ENCODE results near the gene GMDS. TPM values are rescaled to one million over a fixed set of nuclear protein-coding genes. Genes with fewer than 3 reads are reported as not detected.

The GMDS gene
- total RNA-seq, 1 donor from 2014 or later = 34.0 TPM

DNA sequence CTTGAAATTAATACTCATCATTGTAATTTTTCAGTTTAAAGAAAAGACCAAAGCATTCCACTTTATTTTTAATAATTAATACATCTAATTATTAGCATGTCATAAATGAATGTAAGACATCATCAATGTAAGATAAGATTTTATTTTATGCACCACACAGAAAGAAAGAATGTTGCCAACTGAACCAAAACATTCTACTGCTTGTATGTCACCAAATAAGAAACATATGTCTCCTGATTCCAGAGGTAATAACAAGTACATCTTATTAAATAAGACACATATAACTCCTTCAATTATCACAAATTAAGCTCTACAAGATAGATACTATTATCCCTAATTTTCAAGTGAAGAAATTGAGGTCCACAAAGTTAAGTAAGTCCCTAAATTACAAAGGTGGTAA, 189.5 kb downstream of the GMDS start:
- DNase-seq (ENCODE audit: low spot score) = no peak
- H3K27me3 Mint-ChIP-seq (ENCODE audit: low read depth) = no peaks in the 10 kb centered on the region
- H3K9me3 Mint-ChIP-seq (ENCODE audit: low read depth) = no peaks in the 10 kb centered on the region
- no peak overlapping the region for H3K27ac Mint-ChIP-seq (ENCODE audit: unreplicated experiment)
- TF ChIP-seq, protein P1, sequence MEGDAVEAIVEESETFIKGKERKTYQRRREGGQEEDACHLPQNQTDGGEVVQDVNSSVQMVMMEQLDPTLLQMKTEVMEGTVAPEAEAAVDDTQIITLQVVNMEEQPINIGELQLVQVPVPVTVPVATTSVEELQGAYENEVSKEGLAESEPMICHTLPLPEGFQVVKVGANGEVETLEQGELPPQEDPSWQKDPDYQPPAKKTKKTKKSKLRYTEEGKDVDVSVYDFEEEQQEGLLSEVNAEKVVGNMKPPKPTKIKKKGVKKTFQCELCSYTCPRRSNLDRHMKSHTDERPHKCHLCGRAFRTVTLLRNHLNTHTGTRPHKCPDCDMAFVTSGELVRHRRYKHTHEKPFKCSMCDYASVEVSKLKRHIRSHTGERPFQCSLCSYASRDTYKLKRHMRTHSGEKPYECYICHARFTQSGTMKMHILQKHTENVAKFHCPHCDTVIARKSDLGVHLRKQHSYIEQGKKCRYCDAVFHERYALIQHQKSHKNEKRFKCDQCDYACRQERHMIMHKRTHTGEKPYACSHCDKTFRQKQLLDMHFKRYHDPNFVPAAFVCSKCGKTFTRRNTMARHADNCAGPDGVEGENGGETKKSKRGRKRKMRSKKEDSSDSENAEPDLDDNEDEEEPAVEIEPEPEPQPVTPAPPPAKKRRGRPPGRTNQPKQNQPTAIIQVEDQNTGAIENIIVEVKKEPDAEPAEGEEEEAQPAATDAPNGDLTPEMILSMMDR (IDR thresholded peaks at IDR 0.05) = no peak
- peaks cover 13% of the 10 kb centered on the region for H3K4me1 Mint-ChIP-seq (ENCODE audit: low read depth)
- no peaks in the 10 kb centered on the region for H3K36me3 Mint-ChIP-seq (ENCODE audit: low read depth)
- no peak overlapping the region for H3K4me3 Mint-ChIP-seq (ENCODE audit: unreplicated experiment)

DNA sequence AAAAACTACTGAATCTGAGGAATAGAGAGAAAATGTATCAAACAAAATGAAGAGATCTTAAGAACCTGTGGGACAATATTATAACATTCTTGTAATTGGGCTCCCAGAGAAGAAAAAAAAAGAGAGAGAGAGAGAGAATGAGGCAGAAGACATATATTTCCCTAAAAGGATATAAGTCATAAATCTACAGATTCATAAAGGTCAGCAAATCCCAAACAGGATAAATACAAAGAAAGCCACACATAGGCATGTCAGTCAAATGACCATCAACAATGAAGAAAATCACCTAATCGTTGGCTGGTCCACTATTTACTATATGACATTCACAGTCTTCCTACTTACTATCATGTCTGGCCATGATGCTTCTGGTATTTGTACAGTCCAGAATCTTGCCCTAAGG, 190.3 kb downstream of the GMDS start:
- peaks cover 1% of the 10 kb centered on the region for H3K36me3 Mint-ChIP-seq (ENCODE audit: low read depth)
- peaks cover 12% of the 10 kb centered on the region for H3K4me1 Mint-ChIP-seq (ENCODE audit: low read depth)

DNA sequence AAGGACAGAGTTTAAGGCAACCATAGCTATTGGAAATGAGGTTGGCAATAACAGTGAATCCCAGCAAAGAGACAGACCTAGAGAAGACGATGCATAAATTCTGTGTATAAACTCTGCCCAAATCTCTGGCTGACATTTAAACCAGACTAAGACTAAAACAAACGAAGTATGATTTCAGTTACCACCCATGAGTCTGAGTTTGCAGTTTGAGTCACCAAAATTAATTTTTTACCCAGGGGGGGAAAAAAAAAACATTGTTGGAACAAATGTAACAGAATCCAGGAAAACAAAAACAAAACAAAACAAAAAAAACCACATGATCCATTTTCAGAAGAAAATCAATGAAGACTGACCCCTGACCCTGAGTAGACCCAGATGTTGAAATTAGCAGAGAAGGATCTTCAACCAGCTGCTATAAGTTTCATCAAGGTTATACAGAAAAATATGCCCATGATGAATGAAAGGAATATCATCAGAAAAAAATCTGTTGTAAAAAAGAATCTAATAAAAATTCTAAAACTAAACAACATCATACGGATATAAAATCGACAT, 190.8 kb downstream of the GMDS start:
- no peaks in the 10 kb centered on the region for H3K27me3 Mint-ChIP-seq (ENCODE audit: low read depth)
- DNase-seq (ENCODE audit: low spot score) = no peak
- H3K27ac Mint-ChIP-seq (ENCODE audit: unreplicated experiment) = no peak overlapping the region
- peaks cover 12% of the 10 kb centered on the region for H3K4me1 Mint-ChIP-seq (ENCODE audit: low read depth)
- TF ChIP-seq, protein P1 (IDR thresholded peaks at IDR 0.05) = no peak
- peaks cover 6% of the 10 kb centered on the region for H3K9me3 Mint-ChIP-seq (ENCODE audit: low read depth)
- peaks cover 7% of the 10 kb centered on the region for H3K36me3 Mint-ChIP-seq (ENCODE audit: low read depth)
- H3K4me3 Mint-ChIP-seq (ENCODE audit: unreplicated experiment) = no peak overlapping the region

More for the DNA sequence above, 190.3 kb downstream of the GMDS start:
- H3K27ac Mint-ChIP-seq (ENCODE audit: unreplicated experiment) = no peak overlapping the region
- H3K9me3 Mint-ChIP-seq (ENCODE audit: low read depth) = peaks cover under 1% of the 10 kb centered on the region
- TF ChIP-seq, protein P1 (IDR thresholded peaks at IDR 0.05) = no peak
- H3K27me3 Mint-ChIP-seq (ENCODE audit: low read depth) = no peaks in the 10 kb centered on the region
- DNase-seq (ENCODE audit: low spot score) = no peak
- H3K4me3 Mint-ChIP-seq (ENCODE audit: unreplicated experiment) = no peak overlapping the region

DNA sequence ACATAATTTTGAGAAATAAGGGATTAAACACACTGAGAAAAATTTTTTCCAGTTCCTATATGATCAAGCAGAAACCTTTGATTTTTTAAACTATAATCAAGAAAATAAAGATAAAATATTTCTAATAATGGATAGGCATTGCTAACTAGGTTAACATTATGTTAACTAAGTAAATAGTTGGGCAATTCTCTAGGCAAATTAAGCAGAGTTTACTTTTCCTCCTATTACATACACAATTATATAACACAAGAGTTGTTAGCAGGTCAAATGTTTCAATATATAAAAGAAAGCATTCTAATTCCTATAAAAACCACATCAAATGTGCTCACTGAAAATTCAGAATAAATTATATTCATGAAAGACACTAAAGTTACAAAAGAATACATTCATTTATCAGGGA, 191.7 kb downstream of the GMDS start:
- peaks cover 8% of the 10 kb centered on the region for H3K36me3 Mint-ChIP-seq (ENCODE audit: low read depth)
- peaks cover 12% of the 10 kb centered on the region for H3K4me1 Mint-ChIP-seq (ENCODE audit: low read depth)
- H3K9me3 Mint-ChIP-seq (ENCODE audit: low read depth) = peaks cover 10% of the 10 kb centered on the region
- TF ChIP-seq, protein P1 (IDR thresholded peaks at IDR 0.05) = no peak
- no peak overlapping the region for H3K27ac Mint-ChIP-seq (ENCODE audit: unreplicated experiment)
- no peak for DNase-seq (ENCODE audit: low spot score)
- H3K4me3 Mint-ChIP-seq (ENCODE audit: unreplicated experiment) = no peak overlapping the region
- H3K27me3 Mint-ChIP-seq (ENCODE audit: low read depth) = no peaks in the 10 kb centered on the region

DNA sequence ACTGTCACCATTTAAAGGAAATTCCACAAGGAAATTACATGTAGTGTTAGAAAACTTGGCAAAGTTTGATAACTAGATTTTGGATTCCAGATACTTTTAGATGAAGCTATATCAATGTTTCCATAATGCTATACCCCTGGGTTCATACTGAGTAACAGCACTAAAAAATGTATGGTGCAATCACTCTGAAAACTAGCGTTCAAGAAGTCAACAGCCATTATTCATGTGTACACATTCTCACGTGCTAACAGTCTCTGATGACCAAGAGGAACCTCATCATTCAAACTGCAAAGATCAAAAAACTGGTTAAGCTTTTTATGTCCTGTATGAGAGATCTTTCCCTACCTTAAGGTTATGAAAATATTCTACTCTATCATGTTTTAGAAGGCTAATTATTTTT, 197.6 kb downstream of the GMDS start:
- Mint-ChIP-seq H3K4me1 (ENCODE audit: low read depth) (peaks cover 8% of the 10 kb centered on the region), H3K27ac (ENCODE audit: unreplicated experiment) (no peak overlapping the region), H3K27me3 (ENCODE audit: low read depth) (no peaks in the 10 kb centered on the region), H3K36me3 (ENCODE audit: low read depth) (peaks cover 11% of the 10 kb centered on the region), H3K4me3 (ENCODE audit: unreplicated experiment) (no peak overlapping the region), H3K9me3 (ENCODE audit: low read depth) (peaks cover 15% of the 10 kb centered on the region)
- no peak for DNase-seq (ENCODE audit: low spot score)
- TF ChIP-seq, protein P1 (IDR thresholded peaks at IDR 0.05) = no peak
